Tibial artery (tissue), 4 donors: ENCODE data around the gene TRIM67.
"Not testable (repeated sequence)": the region's sequence is repeated elsewhere in the genome, so short reads cannot be mapped to it uniquely, and the experiment has no call there.

Experiments used
- DNase-seq, 2 donors: peaks; one replicate each; pipeline ENCODE4 v3.0.0-alpha.2; 2019
- H3K27ac ChIP-seq, 2 donors: fragments of 200-600 bp; sonication (generic) in 1 of 2; 1 replicate in 1 of 2; 2 replicates in 1 of 2; pipeline ENCODE4 v1.5.1; 2018 to 2019; ENCODE audit warnings: mild to moderate bottlenecking in 1 of 2
- H3K27me3 ChIP-seq, 2 donors: fragments of 200-600 bp; sonication (generic) in 1 of 2; one replicate each; pipeline versions ENCODE4 v1.5.1 to v1.6.0; 2016 to 2019
- H3K36me3 ChIP-seq, 3 donors: fragments of 200-600 bp; sonication (generic) in 2 of 3; one replicate each; pipeline ENCODE4 v1.5.1; 2016 to 2019; ENCODE audit warnings: mild to moderate bottlenecking in 2 of 3
- H3K4me1 ChIP-seq, 4 donors: fragments of 200-600 bp; sonication (generic) in 2 of 4; 1 replicate in 3 of 4; 2 replicates in 1 of 4; pipeline ENCODE4 v1.5.1; 2016 to 2019
- H3K4me3 ChIP-seq, 2 donors: fragments of 200-600 bp; sonication (generic) in 1 of 2; 1 replicate in 1 of 2; 2 replicates in 1 of 2; pipeline ENCODE4 v1.5.1; 2018 to 2019; ENCODE audit warnings: mild to moderate bottlenecking in 2 of 2
- H3K9me3 ChIP-seq, 3 donors: fragments of 200-600 bp; sonication (generic) in 1 of 3; one replicate each; pipeline ENCODE4 v1.5.1; 2016 to 2019
- intact Hi-C: fragments of 100-400 bp; cut with DNase I; formaldehyde crosslinking; loops from one replicate; pipeline ENCODE4 v1.15.0; 2023; ENCODE audit warnings: low total_unique reads
- TF ChIP-seq, protein P1 (sequence below), 2 experiments: fragments of 200-600 bp in 1 of 2; fragments of 450-650 bp in 1 of 2; IDR thresholded peaks; one replicate each; pipeline ENCODE4 v1.5.1; 2017 to 2019; ENCODE audit warnings: antibody characterized with exemption in 2 of 2, mild to moderate bottlenecking in 1 of 2, moderate library complexity in 1 of 2

The TRIM67 gene

DNA sequence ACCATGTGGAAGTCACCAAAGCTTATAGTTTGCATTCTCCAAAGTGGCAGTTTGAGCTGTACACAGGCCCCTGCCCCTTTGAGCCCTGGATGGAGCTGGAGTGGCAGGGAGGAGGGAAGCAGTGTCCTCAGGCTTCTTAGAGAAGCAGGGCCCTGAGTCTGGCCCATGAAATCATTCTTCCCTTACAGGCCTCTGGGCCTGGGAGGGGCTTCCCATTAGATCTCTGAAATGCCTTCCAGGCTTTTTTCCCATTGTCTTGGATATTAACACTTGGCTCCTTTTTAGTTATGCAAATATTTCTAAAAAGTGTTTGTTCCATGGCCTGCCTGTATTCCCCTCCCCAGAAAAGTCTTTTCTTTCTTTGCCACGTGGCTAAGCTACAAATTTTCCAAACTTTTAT, 10.0 kb upstream of the TRIM67 start:
- H3K27ac ChIP-seq = no peak overlapping the region
- no peak for DNase-seq
- no peak overlapping the region for H3K4me3 ChIP-seq
- H3K4me1 ChIP-seq = no peaks in the 10 kb centered on the region
- TF ChIP-seq, protein P1, sequence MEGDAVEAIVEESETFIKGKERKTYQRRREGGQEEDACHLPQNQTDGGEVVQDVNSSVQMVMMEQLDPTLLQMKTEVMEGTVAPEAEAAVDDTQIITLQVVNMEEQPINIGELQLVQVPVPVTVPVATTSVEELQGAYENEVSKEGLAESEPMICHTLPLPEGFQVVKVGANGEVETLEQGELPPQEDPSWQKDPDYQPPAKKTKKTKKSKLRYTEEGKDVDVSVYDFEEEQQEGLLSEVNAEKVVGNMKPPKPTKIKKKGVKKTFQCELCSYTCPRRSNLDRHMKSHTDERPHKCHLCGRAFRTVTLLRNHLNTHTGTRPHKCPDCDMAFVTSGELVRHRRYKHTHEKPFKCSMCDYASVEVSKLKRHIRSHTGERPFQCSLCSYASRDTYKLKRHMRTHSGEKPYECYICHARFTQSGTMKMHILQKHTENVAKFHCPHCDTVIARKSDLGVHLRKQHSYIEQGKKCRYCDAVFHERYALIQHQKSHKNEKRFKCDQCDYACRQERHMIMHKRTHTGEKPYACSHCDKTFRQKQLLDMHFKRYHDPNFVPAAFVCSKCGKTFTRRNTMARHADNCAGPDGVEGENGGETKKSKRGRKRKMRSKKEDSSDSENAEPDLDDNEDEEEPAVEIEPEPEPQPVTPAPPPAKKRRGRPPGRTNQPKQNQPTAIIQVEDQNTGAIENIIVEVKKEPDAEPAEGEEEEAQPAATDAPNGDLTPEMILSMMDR (IDR thresholded peaks at IDR 0.05) = no peak
- intact Hi-C loops = no loop called here
- H3K27me3 ChIP-seq = peaks cover 0 to 10% of the 10 kb centered on the region in 2 donors
- peaks cover 0 to 16% (median 16%) of the 10 kb centered on the region in 3 donors for H3K9me3 ChIP-seq
- no peaks in the 10 kb centered on the region for H3K36me3 ChIP-seq

DNA sequence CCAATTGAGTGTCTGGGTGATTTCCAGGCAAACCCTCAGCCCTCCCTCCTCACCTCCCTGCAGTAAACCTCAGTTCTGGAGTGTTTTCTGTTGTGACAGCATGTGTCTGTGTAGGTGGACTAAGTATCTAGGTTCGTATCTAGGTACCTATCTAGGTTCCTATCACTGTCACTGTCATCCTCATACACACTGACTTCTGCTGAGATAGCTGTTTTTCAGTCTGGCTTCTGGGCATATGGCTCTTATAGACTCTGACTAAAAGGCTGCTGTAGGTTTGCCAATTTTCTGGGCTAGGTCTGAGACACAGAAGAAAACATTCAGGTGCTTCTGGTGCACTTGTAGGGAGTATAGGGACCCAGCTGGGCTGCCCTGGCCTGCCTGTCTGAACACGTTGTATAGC, 8.1 kb upstream of the TRIM67 start:
- TF ChIP-seq, protein P1 (IDR thresholded peaks at IDR 0.05) = no peak
- H3K27ac ChIP-seq = no peak overlapping the region
- peaks cover 0 to 16% (median 16%) of the 10 kb centered on the region in 3 donors for H3K9me3 ChIP-seq
- no peaks in the 10 kb centered on the region for H3K4me1 ChIP-seq
- no peak overlapping the region for H3K4me3 ChIP-seq
- H3K36me3 ChIP-seq = no peaks in the 10 kb centered on the region
- H3K27me3 ChIP-seq = peaks cover 0 to 19% of the 10 kb centered on the region in 2 donors
- intact Hi-C loops = no loop called here
- DNase-seq = no peak

DNA sequence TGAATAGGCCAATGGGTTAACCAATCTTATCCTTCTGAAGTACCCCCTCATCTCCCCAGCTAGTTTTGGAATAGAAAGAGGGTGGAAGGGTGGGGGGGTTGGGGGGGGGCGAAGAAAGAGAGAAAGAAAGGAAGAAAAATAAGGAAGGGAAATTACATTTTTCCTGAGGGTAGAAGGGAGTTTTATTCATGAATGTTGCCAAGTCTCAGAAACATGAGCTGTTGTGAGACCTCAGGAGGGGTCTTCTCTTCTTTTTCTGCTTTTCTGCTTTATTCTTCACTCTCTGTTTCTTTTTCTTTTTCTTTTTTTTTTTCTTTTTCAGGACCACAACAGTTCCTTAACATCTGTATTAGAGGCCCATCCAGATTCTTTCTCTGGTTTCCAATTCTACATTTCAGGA, 6.0 kb upstream of the TRIM67 start:
- TF ChIP-seq, protein P1 (IDR thresholded peaks at IDR 0.05) = no peak
- intact Hi-C loops = no loop called here
- Histone ChIP-seq H3K36me3 (no peaks in the 10 kb centered on the region), H3K4me1 (peaks cover 0 to 2% (median under 1%) of the 10 kb centered on the region in 4 donors), H3K27me3 (peaks cover 0 to 36% of the 10 kb centered on the region in 2 donors), H3K9me3 (peaks cover 0 to 16% (median 16%) of the 10 kb centered on the region in 3 donors), H3K4me3 (no peak overlapping the region), H3K27ac (no peak overlapping the region)
- DNase-seq = no peak

DNA sequence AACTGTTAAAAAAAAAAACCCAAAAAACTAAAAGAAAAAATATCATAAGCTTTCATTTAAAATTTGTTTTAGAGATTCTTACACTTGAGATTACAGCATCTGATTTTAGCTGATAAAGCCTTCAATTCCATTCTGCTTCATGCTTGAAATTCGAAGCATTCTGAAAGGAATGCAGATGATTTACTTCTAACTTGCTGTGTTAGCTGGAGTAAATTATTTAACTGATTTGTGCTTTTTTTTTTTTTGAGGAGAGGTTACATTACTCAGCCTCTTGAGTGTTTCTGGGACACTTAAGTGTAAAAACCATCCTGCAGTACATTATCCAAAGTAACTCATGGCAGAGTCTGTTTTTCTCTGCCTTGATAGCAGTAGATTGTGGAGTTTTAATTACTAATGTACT, 4.5 kb upstream of the TRIM67 start:
- Histone ChIP-seq H3K36me3 (no peaks in the 10 kb centered on the region), H3K4me3 (no peak overlapping the region), H3K27ac (no peak overlapping the region), H3K4me1 (peaks cover 0 to 17% (median 13%) of the 10 kb centered on the region in 4 donors), H3K27me3 (peaks cover 0 to 51% of the 10 kb centered on the region in 2 donors), H3K9me3 (peaks cover 0 to 5% (median under 1%) of the 10 kb centered on the region in 3 donors)
- no peak for DNase-seq
- TF ChIP-seq, protein P1 (IDR thresholded peaks at IDR 0.05) = no peak
- intact Hi-C loops = no loop called here

DNA sequence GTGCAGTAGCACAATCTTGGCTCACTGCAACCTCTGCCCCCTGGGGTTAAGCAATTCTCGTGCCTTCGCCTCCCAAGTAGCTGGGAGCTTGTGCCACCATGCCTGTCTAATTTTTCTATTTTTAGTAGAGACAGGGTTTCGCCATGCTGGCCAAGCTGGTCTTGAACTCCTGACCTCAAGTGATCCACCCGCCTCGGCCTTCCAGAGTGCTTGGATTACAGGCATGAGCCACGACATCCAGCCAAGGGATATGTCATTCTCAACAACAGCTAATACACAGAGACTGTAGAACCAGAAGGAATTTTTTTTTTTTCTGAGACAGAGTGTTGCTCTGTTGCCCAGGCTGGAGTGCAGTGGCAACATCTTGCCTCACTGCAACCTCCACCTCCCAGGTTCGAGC, 3.7 kb upstream of the TRIM67 start:
- H3K36me3 ChIP-seq, DNase-seq, H3K9me3 ChIP-seq, intact Hi-C loops, H3K27ac ChIP-seq, H3K4me3 ChIP-seq: not testable (repeated sequence)
- peaks cover 0 to 59% of the 10 kb centered on the region in 2 donors for H3K27me3 ChIP-seq
- H3K4me1 ChIP-seq = peaks cover 0 to 25% (median 22%) of the 10 kb centered on the region in 4 donors

DNA sequence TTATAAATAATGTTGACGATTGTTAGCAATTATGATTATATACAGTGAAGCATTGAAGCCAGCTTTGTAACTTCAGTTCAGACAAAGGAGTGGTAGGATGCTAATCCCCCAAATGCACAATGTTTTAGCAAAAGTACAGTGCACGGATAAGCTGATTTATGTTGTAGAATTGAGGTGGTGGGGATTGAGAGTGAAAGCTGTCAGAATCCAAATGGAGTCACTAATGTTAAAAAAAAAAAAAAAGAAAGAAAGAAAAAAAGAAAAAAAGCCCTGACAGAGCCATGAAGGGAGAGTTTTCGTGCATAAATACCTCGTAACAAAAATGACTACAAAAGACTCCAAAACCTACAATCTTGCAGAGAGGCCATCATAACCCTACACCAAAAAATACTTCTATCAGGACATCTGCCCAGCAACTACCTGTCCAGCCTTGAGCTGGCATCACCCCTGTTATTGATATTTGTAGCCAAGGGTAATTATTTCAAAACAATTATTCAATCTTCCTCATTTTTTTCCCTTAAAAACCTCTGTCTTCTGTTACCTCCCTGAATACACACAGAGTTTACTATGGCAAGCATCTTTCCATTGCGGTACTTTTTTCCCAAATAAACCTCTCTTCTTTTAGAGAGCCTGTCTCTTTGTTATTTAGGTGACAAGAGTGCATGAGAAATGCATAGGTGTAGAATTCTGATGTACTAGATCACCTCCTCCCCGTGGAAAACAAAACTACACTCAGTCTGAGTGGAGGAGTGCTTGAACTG, 2.5 kb upstream of the TRIM67 start:
- H3K27me3 ChIP-seq = peaks cover 0 to 72% of the 10 kb centered on the region in 2 donors

More for the DNA sequence above, 2.5 kb upstream of the TRIM67 start:
- no peaks in the 10 kb centered on the region for H3K36me3 ChIP-seq
- no peak overlapping the region for H3K4me3 ChIP-seq
- intact Hi-C loops = no loop called here
- H3K4me1 ChIP-seq = peaks cover 0 to 33% (median 26%) of the 10 kb centered on the region in 4 donors
- TF ChIP-seq, protein P1 (IDR thresholded peaks at IDR 0.05) = no peak
- H3K27ac ChIP-seq = no peak overlapping the region
- no peak for DNase-seq
- no peaks in the 10 kb centered on the region for H3K9me3 ChIP-seq
